ENCODE data around the gene SOX6. TPM values are rescaled to one million over a fixed set of nuclear protein-coding genes. Genes with fewer than 3 reads are reported as not detected.

Gene SOX6
- total and polyA plus RNA-seq, 8 donors: 5.1 to 23.0 (median 18.7) TPM

DNA sequence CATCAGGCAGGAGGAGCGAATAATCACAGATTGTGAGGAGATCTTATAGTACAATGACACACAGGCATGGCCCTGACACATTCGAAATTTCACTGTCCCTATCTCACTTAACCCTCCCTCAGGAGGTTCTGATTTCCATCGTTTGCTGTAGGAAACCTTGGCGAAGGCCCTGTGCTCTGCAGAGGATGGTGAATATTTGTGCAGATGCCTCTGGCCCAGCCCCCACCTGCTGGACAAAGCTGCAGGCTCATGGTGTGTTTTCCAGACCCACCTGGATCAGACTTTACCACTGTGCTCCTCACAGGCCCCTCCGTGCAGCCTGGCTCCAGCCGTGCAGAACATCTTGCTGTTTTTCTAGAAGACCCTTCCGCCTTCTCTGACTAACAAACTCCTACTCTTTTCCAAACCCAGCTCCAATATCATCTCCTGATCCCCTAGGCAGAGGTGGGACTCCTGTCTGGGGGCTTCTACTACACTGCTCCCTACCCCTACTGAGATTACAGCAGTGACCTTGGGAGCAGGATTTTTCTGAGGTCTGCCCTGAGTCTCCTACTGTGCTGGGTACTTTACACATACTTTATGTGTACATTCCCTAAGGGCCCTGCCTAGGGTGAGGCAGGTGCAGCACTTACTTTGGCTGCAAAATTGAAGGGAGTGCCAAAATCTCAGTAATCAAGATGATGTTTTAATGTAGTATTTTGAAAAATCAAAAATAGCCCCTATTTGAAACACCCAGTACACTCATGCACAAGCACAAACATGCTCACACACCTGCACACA is 412.7 kb downstream of the SOX6 start:
- H3K4me1 ChIP-seq: no peaks in the 10 kb centered on the region
- no peak overlapping the region for H3K4me3 ChIP-seq
- ATAC-seq (no peak), DNase-seq (no peak), FAIRE-seq (no peak)
- no peaks in the 10 kb centered on the region for H3K27me3 ChIP-seq
- TF ChIP-seq, protein P1, sequence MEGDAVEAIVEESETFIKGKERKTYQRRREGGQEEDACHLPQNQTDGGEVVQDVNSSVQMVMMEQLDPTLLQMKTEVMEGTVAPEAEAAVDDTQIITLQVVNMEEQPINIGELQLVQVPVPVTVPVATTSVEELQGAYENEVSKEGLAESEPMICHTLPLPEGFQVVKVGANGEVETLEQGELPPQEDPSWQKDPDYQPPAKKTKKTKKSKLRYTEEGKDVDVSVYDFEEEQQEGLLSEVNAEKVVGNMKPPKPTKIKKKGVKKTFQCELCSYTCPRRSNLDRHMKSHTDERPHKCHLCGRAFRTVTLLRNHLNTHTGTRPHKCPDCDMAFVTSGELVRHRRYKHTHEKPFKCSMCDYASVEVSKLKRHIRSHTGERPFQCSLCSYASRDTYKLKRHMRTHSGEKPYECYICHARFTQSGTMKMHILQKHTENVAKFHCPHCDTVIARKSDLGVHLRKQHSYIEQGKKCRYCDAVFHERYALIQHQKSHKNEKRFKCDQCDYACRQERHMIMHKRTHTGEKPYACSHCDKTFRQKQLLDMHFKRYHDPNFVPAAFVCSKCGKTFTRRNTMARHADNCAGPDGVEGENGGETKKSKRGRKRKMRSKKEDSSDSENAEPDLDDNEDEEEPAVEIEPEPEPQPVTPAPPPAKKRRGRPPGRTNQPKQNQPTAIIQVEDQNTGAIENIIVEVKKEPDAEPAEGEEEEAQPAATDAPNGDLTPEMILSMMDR (IDR thresholded peaks at IDR 0.05): no peak
- no peaks in the 10 kb centered on the region for H3K36me3 ChIP-seq
- WGBS, 2 donors: 81% methylated on average over 7 of the region's 7 CpGs
- H3K9me3 ChIP-seq: no peaks in the 10 kb centered on the region
- intact Hi-C loops (cut with DNase I): no loop called here
- no peak overlapping the region for H3K27ac ChIP-seq

DNA sequence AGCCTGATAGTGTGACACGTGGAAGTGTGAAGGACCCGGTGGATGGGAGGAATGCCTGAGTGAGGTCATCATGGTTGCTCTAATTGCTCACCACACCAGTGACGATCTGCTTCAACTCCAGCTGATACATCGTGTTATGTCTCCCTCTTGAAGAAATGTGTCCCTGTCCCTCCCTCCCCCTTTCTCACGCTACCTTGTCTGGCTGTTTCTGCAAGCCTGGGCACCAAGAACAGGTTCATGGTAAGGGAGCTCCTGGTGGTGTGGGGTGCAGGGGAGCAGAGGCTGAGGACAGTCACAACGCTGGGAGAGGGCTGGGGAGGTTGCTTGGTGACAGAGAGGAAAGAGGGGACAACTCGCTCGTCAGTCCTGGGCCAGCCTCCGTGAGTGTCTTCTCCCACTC is 413.4 kb downstream of the SOX6 start:
- H3K27me3 ChIP-seq: no peaks in the 10 kb centered on the region
- ATAC-seq: no peak
- H3K4me3 ChIP-seq: no peak overlapping the region
- FAIRE-seq: no peak
- DNase-seq: no peak
- TF ChIP-seq, protein P1 (IDR thresholded peaks at IDR 0.05): no peak
- no peak overlapping the region for H3K27ac ChIP-seq
- no peaks in the 10 kb centered on the region for H3K4me1 ChIP-seq
- H3K36me3 ChIP-seq: no peaks in the 10 kb centered on the region
- no peaks in the 10 kb centered on the region for H3K9me3 ChIP-seq
- WGBS, 2 donors: 93 to 97% methylated on average over 9 of the region's 9 CpGs
- intact Hi-C loops (cut with DNase I): no loop called here

DNA sequence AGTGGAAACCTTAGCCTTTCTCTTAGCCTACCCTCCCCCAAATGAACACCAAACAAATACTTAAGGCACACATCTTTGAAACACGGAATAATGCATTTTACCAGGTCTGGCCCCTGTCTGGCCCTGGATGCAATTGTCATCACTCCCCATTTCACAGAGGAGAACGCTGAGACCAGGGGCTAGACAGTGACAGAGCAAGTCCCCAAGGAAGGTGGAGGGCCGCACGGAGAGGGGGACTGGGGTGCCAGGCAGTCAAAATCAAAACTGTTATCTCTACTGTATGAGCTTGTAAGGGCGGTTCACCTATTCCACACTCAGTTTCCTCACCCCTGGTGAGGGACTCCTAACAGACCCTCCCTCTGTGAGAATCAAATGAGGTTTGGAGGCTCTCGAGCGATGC is 414.2 kb downstream of the SOX6 start:
- WGBS, 2 donors: 95 to 96% methylated on average over 7 of the region's 7 CpGs
- H3K9me3 ChIP-seq: no peaks in the 10 kb centered on the region
- ATAC-seq (no peak), FAIRE-seq (no peak), DNase-seq (no peak)
- no peak overlapping the region for H3K4me3 ChIP-seq
- no peaks in the 10 kb centered on the region for H3K4me1 ChIP-seq
- no peaks in the 10 kb centered on the region for H3K36me3 ChIP-seq
- TF ChIP-seq, protein P1 (IDR thresholded peaks at IDR 0.05): no peak
- H3K27me3 ChIP-seq: no peaks in the 10 kb centered on the region
- intact Hi-C loops (cut with DNase I): no loop called here
- H3K27ac ChIP-seq: no peak overlapping the region

DNA sequence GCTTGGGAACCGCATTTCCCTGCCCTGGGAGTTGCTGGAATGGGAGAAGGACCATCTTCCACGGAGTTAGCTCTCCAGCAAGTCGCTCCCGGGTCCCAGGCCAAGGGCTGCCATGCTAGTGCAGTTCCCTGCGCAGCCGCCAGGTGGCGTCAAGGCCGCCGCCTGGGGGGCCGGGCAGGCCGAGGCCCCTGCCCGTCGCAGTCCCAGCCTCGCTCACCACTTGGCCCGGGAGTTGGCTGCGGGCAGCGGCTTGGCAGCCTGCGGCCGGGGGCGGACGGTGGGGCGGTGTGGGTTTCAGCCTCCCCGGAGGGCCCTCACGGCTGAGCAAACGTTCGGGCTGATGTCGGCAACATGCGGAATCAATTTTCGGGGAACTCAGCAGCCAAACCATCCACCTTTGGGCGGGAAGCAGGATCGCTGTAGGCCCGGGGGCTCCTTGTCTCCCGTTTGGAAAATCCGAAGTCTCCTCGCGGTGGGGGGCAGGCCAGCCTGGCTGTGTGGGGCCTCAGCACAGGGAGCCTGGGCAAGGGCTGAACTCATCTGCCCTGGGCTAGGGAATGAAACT is 415.1 kb downstream of the SOX6 start:
- Histone ChIP-seq H3K36me3 (no peaks in the 10 kb centered on the region), H3K27me3 (no peaks in the 10 kb centered on the region), H3K4me1 (no peaks in the 10 kb centered on the region), H3K9me3 (no peaks in the 10 kb centered on the region), H3K27ac (no peak overlapping the region), H3K4me3 (no peak overlapping the region)
- FAIRE-seq: no peak
- peak; percentile 64 to 85 (median 75) for ATAC-seq
- 46 to 56% methylated on average over 36 of the region's 36 CpGs for WGBS, 2 donors
- TF ChIP-seq, protein P1 (IDR thresholded peaks at IDR 0.05): peak; percentile 53 to 85 (median 71)
- peak in 4 of 6 donors; percentile 32 to 75 (median 49) for DNase-seq
- intact Hi-C loops (cut with DNase I): no loop called here

Data from pancreas (tissue), 10 donors.